Ishikawa (cell line): ENCODE measurements around the gene PPP1R13L.

Source experiments
- CEBPB ChIP-seq: IDR thresholded peaks from 2 replicates; pipeline ENCODE4 v1.6.1; 2012
- CREB1 ChIP-seq: IDR thresholded peaks from 2 replicates; pipeline ENCODE4 v1.6.1; 2012; ENCODE audit warnings: low read depth
- EGR1 ChIP-seq: IDR thresholded peaks from 2 replicates; pipeline ENCODE4 v1.6.1; 2012
- EP300 ChIP-seq: IDR thresholded peaks from 2 replicates; pipeline ENCODE4 v1.6.1; 2012; ENCODE audit warnings: borderline replicate concordance
- FOXM1 ChIP-seq: IDR thresholded peaks from 2 replicates; pipeline ENCODE4 v1.6.1; 2012; ENCODE audit warnings: low read depth, borderline replicate concordance
- NFIC ChIP-seq: IDR thresholded peaks from 2 replicates; pipeline ENCODE4 v1.6.1; 2012
- RAD21 ChIP-seq: IDR thresholded peaks from 2 replicates; pipeline ENCODE4 v1.6.1; 2012; ENCODE audit warnings: low read depth
- TAF1 ChIP-seq: IDR thresholded peaks from 2 replicates; pipeline ENCODE4 v1.6.1; 2012; ENCODE audit warnings: low read depth, mild to moderate bottlenecking
- TCF12 ChIP-seq: IDR thresholded peaks from 2 replicates; pipeline ENCODE4 v1.6.1; 2012; ENCODE audit warnings: low read depth
- TEAD4 ChIP-seq: IDR thresholded peaks from 2 replicates; pipeline ENCODE4 v1.6.1; 2012
- USF1 ChIP-seq: IDR thresholded peaks from 2 replicates; pipeline ENCODE4 v1.6.1; 2012
- YY1 ChIP-seq: IDR thresholded peaks from 2 replicates; pipeline ENCODE4 v1.6.1; 2012; ENCODE audit warnings: low read depth
- ZBTB7A ChIP-seq: IDR thresholded peaks from 2 replicates; pipeline ENCODE4 v1.6.1; 2012; ENCODE audit warnings: low read depth
- TF ChIP-seq, protein P1 (sequence below): IDR thresholded peaks from 2 replicates; pipeline ENCODE4 v1.6.1; 2012
- TF ChIP-seq, protein P2 (sequence below): IDR thresholded peaks from 2 replicates; pipeline ENCODE4 v1.6.1; 2012; ENCODE audit warnings: low read depth, mild to moderate bottlenecking

The PPP1R13L gene

GRCh38 chr19:45414468-45414867 is 9.6 kb upstream of the PPP1R13L start:
- TF ChIP-seq NFIC (no peak), YY1 (no peak), USF1 (no peak), EP300 (no peak), TCF12 (no peak), TAF1 (no peak), TEAD4 (no peak)
- TF ChIP-seq, protein P1, sequence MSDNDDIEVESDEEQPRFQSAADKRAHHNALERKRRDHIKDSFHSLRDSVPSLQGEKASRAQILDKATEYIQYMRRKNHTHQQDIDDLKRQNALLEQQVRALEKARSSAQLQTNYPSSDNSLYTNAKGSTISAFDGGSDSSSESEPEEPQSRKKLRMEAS: no peak
- TF ChIP-seq, protein P2, sequence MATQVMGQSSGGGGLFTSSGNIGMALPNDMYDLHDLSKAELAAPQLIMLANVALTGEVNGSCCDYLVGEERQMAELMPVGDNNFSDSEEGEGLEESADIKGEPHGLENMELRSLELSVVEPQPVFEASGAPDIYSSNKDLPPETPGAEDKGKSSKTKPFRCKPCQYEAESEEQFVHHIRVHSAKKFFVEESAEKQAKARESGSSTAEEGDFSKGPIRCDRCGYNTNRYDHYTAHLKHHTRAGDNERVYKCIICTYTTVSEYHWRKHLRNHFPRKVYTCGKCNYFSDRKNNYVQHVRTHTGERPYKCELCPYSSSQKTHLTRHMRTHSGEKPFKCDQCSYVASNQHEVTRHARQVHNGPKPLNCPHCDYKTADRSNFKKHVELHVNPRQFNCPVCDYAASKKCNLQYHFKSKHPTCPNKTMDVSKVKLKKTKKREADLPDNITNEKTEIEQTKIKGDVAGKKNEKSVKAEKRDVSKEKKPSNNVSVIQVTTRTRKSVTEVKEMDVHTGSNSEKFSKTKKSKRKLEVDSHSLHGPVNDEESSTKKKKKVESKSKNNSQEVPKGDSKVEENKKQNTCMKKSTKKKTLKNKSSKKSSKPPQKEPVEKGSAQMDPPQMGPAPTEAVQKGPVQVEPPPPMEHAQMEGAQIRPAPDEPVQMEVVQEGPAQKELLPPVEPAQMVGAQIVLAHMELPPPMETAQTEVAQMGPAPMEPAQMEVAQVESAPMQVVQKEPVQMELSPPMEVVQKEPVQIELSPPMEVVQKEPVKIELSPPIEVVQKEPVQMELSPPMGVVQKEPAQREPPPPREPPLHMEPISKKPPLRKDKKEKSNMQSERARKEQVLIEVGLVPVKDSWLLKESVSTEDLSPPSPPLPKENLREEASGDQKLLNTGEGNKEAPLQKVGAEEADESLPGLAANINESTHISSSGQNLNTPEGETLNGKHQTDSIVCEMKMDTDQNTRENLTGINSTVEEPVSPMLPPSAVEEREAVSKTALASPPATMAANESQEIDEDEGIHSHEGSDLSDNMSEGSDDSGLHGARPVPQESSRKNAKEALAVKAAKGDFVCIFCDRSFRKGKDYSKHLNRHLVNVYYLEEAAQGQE: no peak

DNA sequence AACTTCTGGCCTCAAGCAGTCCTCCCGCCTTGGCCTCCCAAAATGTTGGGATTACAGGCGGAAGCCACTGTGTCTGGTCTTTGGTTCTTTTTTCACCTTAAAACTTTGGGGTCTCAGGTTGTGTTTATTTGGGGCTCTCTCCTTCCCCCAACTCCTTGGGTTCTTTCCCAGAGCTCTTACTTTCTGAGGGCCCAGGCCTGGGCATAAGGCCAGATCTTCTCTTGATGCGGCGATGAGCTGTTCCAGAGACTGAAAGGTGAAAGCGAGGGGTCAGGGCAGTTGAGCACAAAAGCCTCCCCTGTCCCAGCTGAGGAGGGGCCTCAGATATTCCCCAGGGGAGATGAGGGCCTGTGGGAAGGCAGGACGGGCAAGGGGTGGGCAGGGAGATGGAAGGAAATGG is 8.6 kb upstream of the PPP1R13L start:
- TF ChIP-seq EGR1 (no peak), TEAD4 (no peak), FOXM1 (no peak), CEBPB (no peak), ZBTB7A (no peak), NFIC (no peak), CREB1 (no peak), TAF1 (no peak), USF1 (no peak), EP300 (no peak), TCF12 (no peak), RAD21 (no peak), YY1 (no peak)
- TF ChIP-seq, protein P2: no peak
- TF ChIP-seq, protein P1: no peak

DNA sequence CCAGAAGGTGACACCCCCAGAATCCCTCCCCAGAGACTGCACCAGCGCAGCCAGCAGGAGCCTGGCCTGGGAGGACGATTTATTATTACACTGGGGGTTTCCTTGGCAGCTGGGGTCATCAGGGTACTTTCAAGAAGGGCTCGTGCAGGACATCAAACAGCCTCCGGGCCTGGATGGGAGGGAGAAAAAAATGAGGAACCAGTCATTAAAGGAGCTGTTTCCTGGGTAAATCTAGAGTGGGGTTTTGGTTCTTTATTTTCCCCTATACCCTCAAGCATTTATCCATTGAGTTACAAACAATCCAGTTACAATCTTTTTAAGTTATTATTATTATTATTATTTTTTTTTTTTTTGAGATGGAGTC is 4.7 kb upstream of the PPP1R13L start:
- TF ChIP-seq EGR1: no peak
- no peak for TF ChIP-seq ZBTB7A
- TF ChIP-seq, protein P1: no peak
- TF ChIP-seq TCF12: no peak
- TF ChIP-seq, protein P2: no peak
- TF ChIP-seq TEAD4: no peak
- TF ChIP-seq CEBPB: no peak
- no peak for TF ChIP-seq EP300
- TF ChIP-seq NFIC: no peak
- no peak for TF ChIP-seq CREB1
- no peak for TF ChIP-seq FOXM1
- no peak for TF ChIP-seq YY1
- no peak for TF ChIP-seq TAF1
- no peak for TF ChIP-seq USF1
- TF ChIP-seq RAD21: no peak

- TF ChIP-seq EP300: no peak
- TF ChIP-seq, protein P2: no peak
- no peak for TF ChIP-seq CREB1
- TF ChIP-seq CEBPB: no peak
- TF ChIP-seq RAD21: no peak
- no peak for TF ChIP-seq TEAD4
Observed at GRCh38 chr19:45408830-45409556, 4.1 kb upstream of the PPP1R13L start.
